HG03095 (cell line): Measurements from ENCODE around the gene EME1.
"Not testable (repeated sequence)": the region's sequence is repeated elsewhere in the genome, so short reads cannot be mapped to it uniquely, and the experiment has no call there.

Experiments
- ATAC-seq: cut with Tn5 transposase; IDR thresholded peaks from one replicate; pipeline ENCODE4 v1.9.1; 2021; ENCODE audit warnings: moderate library complexity; ENCODE audit not compliant: unreplicated experiment

Gene EME1

GRCh38 chr17:50392621-50393020 lies 19.6 kb downstream of the EME1 start:
- ATAC-seq: no peak

GRCh38 chr17:50393700-50394099 lies 20.7 kb downstream of the EME1 start:
- no peak for ATAC-seq

GRCh38 chr17:50394711-50395110 lies 21.7 kb downstream of the EME1 start:
- ATAC-seq: no peak

- ATAC-seq: no peak
Observed at GRCh38 chr17:50396261-50397110, 23.5 kb downstream of the EME1 start.

- peak; percentile 97 for ATAC-seq
Observed at GRCh38 chr17:50397111-50397918, 24.3 kb downstream of the EME1 start, which contains the start of gene LRRC59. Gene LRRC59 (minus strand): TSS chr17:50397523. CDS start chr17:50397317, 206 bp downstream.

- no peak for ATAC-seq
Observed at GRCh38 chr17:50397919-50398285, 24.9 kb downstream of the EME1 start.

- ATAC-seq: not testable (repeated sequence)
Observed at GRCh38 chr17:50398672-50399071, 25.6 kb downstream of the EME1 start.

GRCh38 chr17:50399591-50399990 lies 26.6 kb downstream of the EME1 start:
- not testable (repeated sequence) for ATAC-seq

GRCh38 chr17:50405351-50405750 lies 32.3 kb downstream of the EME1 start:
- not testable (repeated sequence) for ATAC-seq

- ATAC-seq: no peak
Observed at GRCh38 chr17:50406578-50406977, 33.5 kb downstream of the EME1 start.

GRCh38 chr17:50407921-50408320 lies 34.9 kb downstream of the EME1 start:
- no peak for ATAC-seq

GRCh38 chr17:50412188-50412732 lies 39.2 kb downstream of the EME1 start:
- ATAC-seq: no peak

GRCh38 chr17:50414808-50415207 lies 41.8 kb downstream of the EME1 start:
- ATAC-seq: no peak

GRCh38 chr17:50419577-50419976 lies 46.5 kb downstream of the EME1 start:
- not testable (repeated sequence) for ATAC-seq

- ATAC-seq: no peak
Observed at GRCh38 chr17:50420419-50421112, 47.5 kb downstream of the EME1 start.

- ATAC-seq: no peak
Observed at GRCh38 chr17:50421308-50422051, 48.5 kb downstream of the EME1 start.

GRCh38 chr17:50422738-50423137 lies 49.7 kb downstream of the EME1 start:
- ATAC-seq: no peak

GRCh38 chr17:50423553-50424159 lies 50.6 kb downstream of the EME1 start:
- no peak for ATAC-seq

- no peak for ATAC-seq
Observed at GRCh38 chr17:50424246-50424995, 51.4 kb downstream of the EME1 start.
